ENCODE results near the gene RHBDD1.
"Not testable (repeated sequence)": the region's sequence is repeated elsewhere in the genome, so short reads cannot be mapped to it uniquely, and the experiment has no call there.

Gene RHBDD1

DNA sequence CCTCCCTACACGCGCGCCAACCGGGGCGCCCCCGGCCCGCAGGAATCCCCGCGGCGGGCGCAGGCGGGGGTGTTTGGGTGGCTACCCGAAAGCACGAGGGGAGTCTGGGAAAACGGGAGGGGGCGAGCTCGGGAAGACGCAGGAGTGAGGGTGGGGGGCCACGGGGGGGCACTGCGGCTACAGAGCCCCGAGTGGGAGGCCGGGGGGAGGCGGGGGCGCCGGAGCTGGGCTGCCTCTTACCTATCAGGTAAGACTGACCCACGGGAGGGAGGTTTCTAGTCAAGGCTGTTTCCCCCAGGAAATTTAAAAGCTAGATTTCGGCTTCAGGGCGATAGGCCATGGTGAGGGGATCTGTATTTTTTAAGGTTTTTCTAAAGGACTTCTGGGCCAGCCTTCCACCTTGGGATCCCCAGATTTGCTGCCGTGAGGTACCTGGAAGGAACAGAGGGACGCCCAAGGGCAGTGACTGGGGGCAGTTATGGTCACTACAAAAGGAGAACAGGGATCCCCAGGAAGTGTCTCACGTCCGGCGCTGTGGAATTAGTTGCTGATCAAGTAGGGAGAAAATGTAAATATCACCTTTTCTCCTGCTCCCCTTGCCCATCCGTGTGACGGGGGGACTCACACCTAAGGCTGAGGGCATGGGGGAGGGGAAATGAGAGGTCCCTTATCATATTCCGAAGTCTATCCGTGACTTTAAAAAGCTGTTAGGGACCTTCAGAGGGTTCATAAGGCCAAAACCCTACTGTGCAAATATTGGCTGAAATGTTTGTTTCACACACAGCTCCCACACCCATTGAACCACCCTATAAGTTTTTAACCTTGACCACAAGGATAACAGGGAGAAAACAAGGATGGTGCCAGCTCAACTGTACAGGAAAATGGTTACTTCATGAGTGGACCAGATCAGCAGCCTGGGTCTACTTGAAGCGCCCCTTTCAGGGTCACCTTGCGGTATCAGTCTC is 35.6 kb upstream of the RHBDD1 start:
- DNase-seq, result no peak

DNA sequence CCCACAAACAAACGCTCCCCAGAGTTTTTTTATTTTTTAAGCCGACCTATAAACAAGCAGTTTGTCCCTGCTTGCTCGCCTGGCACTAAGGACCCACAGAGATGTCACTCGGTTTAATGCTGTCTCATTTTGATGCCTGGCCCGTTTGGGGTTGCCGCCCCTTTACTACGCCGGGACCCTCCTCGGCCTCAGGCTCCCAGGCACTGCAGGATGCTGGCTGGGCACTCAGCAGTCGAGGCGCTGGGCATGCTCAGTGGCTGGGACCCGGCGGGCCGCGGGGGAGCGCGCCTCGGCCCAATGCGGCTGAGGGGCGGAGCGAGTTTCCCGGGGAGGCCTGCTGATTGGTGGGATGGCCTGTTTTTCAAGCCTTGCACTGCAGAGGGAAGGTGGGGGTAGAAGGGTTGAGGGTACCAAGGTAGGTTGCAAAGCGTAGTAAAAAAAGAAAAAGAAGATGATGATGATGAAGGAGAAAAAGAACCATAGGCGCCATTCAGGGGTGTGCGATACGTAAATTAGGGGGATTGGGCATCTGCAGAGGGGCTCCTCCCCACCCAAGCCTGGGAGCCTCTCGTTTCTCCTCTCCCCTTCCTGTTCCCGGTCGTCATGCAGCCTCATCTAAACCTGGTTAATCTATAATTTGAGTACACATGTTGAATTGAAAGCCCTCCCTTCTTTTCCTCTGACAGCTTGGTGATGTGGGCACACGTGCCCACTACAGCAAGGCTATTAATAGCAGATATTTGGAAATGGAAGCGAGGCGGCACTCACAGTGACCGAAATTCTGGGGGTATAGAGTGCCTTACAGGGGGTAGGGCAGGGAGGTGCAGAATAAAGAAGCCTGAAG is 34.7 kb upstream of the RHBDD1 start:
- peak; percentile 90 for DNase-seq

DNA sequence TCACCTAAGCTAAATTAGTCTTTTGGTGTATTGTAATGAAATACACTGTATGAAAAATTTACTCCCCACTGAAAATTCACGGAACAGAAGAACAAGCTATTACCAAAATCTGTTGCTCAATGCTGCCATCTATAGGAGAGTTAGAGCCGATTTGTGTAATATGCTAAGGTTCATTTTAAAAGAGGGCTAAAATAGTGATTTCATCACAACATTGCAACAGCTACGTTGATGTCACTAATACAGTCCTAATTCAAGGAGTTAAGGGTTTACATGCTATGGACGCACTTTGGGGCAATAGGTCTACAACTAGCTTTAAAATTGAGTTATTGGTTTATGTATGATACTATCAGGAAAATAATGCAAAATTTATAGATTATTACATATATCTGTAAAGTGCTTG is 33.3 kb upstream of the RHBDD1 start:
- DNase-seq, result peak; percentile 78

DNA sequence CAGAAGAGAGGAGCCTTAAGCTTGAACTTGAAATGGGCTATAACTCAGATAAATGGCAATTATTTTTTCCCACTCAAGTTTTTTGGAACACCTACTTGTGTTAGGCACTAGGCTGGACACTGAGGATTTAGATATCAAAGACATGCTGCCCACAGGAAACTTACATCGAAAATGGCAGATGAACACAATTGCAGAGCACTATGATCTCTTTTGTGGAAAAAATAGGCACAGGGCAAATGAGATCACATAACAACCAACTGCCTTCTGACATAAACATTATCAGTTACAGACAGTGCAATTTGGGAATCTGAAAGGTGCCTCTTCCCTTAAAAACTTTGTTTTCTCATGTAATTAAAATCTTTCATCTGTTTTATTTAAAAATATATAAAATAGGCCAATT is 32.4 kb upstream of the RHBDD1 start:
- no peak for DNase-seq

GRCh38 chr2:226813148-226813701 is 22.6 kb upstream of the RHBDD1 start:
- DNase-seq, result no peak

DNA sequence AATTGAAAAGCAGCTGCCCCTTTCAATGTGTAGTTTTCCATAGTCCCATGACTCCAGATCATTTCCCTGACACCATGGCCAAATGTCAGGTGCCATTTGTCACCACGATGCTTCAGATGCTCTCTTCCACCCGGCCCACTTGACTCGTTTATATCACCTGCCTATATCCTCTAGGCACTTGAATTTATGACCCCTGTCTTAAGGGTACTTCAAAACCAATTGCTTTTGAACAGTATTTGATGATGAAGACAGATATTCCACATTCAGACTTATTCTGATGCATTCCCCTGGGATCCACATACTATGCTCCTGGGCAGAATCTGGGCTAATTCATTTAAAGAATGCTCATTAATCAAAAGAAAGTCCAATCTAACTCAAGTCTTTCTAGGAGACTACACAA is 16.9 kb upstream of the RHBDD1 start:
- no peak for DNase-seq

DNA sequence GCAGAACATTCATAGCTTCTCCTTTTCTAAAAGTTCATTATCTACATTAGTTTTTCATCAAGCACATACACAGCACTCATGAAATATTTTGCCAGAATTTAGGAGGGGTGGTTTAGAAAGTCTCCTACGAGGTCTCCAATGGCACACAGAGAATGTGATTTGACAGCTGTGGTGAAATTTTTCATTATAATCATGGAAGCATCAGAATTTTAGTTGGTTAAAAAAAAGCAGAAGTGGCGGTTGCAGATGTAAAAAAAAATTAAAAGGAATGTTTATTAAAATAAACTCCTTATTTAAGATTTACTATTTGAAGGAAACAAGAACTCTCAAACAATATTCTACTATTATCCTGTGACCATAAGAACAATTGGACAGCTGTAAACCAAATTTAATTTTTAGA is 10.8 kb upstream of the RHBDD1 start:
- no peak for DNase-seq

DNA sequence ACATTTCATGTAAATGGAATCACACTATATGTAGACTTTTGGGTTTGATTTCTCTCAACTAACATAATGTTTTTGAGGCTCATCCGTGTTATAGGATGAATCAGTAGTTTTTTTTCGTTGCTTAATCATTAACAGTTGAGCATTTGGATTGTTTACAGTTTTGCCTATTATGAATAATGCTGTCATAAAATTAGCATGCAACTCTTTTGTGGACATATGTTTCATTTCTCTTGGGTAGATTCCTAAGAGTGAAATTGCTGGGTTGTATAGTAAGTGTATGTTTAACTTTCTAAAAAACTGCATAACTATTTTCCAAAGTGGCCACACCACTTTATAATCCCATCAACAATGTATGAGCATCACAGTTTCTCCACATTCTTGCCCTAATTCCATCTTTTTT is 7.7 kb upstream of the RHBDD1 start:
- no peak for DNase-seq

GRCh38 chr2:226829721-226830631 is 5.9 kb upstream of the RHBDD1 start:
- DNase-seq, result no peak

DNA sequence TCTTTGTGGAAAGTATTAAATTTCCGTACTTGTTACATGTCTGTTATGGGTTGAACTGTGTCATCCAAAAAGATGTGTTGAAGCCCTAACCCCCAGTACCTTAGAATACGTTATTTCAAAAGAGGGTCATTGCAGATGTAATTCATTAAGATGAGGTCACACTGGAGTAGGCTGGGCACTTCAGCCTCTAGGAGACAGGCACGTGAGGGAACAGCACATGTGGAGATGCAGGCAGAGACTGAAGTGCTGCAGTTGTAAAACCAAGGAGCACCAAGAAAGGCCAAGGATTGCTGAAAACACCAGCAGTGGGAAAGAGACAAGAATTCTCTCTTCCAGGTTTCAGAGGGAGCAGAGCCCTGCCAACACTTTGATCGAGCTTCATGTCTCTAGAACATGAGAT is 4.6 kb upstream of the RHBDD1 start:
- DNase-seq, result no peak

DNA sequence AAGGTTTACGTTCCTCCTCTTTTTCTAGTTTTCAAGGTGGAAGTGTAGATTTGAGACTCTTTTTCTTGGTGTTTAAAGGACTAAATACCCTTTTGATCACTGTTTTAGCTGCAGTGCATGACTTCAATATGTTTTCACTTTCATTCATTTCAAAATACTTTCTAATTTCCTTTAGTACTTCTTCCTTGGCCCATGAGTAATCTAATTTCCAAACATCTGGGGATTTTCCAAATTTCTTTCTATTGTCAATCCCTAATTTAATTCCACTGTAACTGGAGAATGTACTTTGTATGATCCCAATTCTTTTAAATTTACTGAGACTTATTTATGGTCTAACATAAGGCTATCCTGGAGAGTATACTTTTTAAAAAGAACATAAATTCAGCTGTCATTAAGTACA is 3.8 kb upstream of the RHBDD1 start:
- no peak for DNase-seq

- not testable (repeated sequence) for DNase-seq
Measured at GRCh38 chr2:226834880-226835279, 974 bp upstream of the RHBDD1 start.

- no peak for DNase-seq
Measured at GRCh38 chr2:226835420-226835795, 446 bp upstream of the RHBDD1 start.

GRCh38 chr2:226836548-226836885 is 663 bp downstream of the RHBDD1 start:
- no peak for DNase-seq

DNA sequence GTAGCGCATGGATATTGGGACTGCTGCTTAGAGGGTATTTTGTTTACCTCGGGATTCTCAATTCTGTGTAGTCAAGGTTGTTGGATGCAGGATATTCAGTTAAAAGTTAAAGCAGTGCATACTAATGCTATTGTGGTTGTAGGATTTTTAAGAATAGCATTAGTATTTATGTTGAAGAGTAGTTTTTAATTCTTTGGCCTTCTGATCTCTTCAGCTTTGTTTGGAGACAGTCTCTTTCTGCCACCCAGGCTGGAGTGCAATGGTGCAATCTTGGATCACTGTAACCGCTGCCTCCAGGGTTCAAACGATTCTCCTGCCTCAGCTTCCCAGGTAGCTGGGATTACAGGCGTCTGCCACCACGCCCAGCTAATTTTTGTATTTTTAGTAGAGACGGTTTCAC is 1.5 kb downstream of the RHBDD1 start:
- no peak for DNase-seq

- DNase-seq, result peak; percentile 37
Measured at GRCh38 chr2:226837787-226838603, 2.1 kb downstream of the RHBDD1 start.

DNA sequence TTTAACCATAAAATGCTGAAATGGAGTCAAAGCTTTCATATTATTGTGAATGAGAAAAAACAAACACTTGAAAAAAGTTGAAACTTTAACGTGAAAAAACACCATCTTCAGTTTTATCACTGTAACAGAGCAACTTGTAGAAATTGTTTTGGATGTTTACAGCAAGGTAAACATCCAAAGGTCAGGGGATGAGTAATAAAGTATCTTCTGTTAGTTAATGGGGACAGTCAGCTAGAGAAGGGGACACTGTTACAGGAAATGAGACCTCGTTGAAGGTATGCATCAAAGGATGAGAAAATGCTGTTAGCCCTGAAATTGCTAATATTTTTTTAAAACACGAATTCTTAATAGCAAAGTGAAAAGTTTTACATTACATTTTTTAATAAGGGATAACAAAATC is 2.9 kb downstream of the RHBDD1 start:
- peak; percentile 48 for DNase-seq

DNA sequence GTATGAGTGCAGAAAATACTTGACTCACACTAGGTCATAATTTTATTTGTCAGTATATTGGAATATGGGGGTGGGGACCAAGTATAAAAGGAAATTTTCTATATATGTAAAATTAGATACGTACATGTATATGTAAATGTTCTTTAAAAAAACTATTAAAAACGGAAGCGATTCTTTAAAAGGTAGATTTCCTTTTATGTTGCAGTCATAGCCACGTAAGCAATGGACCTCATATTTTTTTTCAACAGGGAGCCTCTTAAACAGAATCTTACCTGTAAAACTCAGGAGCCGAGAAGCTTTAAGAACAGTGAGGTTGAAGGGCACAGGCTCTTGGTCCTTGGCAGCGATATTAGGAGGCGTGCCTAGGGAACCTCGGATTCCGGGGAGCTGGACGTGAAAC is 3.3 kb downstream of the RHBDD1 start:
- DNase-seq, result no peak

- DNase-seq, result peak; percentile 29
Measured at GRCh38 chr2:226839951-226840350, 4.1 kb downstream of the RHBDD1 start.

GRCh38 chr2:226843001-226843400 is 7.1 kb downstream of the RHBDD1 start:
- DNase-seq, result not testable (repeated sequence)

GRCh38 chr2:226845386-226846116 is 9.7 kb downstream of the RHBDD1 start:
- no peak for DNase-seq
